GM18873 (cell line): ENCODE results near the gene GALNTL6.
"Not testable (repeated sequence)": the region's sequence is repeated elsewhere in the genome, so short reads cannot be mapped to it uniquely, and the experiment has no call there.

Experiments used
- ATAC-seq: cut with Tn5 transposase; IDR thresholded peaks from one replicate; pipeline ENCODE4 v1.9.1; 2021; ENCODE audit warnings: mild to moderate bottlenecking, moderate library complexity, moderate number of reproducible peaks; ENCODE audit not compliant: unreplicated experiment, low FRiP score

Gene GALNTL6

DNA sequence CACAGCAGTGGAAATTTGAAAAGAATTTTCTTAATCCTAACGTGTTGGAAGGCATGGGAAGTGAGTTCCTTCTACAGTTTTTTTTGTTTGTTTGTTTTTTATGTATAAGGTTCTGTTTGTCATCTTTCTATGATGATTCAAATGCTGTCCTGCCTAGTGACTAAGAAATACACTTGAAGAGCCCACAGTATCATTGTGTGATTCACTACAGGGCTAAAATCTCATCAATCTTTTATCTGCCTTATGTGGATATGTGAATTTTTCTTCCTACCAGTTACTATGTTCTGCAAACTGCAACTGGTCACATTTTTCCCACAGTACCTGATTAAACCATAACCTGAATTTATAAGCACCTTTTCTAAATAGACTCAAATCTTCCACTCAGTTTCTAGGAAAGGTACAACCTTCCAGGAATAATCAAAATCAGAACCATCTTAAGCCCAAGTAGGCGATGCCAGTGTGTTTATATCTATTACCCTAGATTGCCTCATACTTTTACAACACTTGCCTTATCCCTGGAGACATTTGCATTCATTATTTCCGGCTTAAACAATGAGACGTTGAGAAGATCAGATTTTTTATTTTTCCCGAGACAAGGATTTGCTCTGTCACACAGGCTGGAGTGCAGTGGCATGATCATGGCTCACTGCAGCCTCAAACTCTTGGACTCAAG lies 1140.8 kb downstream of the GALNTL6 start:
- ATAC-seq = no peak

DNA sequence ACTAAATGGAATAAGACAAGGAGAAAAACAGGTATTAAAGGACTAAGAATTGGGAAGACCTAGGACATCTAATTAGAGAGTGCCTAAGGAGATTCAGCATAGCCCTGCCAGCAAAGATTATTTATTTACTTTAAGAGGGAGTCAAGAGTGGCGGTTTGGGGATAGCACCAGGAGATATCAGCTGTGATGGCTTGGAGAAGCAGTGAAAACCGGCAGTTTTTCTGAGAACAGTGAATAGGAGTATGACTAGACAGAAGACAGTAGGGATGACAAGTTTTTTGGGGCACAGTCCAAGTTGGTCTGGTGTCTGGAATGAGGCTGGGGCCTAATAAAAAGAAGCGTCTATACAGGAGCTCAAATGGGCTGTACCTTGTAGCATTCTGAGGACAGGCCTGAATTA lies 1143.1 kb downstream of the GALNTL6 start:
- not testable (repeated sequence) for ATAC-seq

- no peak for ATAC-seq
Measured at GRCh38 chr4:172957216-172957615, 1144.0 kb downstream of the GALNTL6 start.

DNA sequence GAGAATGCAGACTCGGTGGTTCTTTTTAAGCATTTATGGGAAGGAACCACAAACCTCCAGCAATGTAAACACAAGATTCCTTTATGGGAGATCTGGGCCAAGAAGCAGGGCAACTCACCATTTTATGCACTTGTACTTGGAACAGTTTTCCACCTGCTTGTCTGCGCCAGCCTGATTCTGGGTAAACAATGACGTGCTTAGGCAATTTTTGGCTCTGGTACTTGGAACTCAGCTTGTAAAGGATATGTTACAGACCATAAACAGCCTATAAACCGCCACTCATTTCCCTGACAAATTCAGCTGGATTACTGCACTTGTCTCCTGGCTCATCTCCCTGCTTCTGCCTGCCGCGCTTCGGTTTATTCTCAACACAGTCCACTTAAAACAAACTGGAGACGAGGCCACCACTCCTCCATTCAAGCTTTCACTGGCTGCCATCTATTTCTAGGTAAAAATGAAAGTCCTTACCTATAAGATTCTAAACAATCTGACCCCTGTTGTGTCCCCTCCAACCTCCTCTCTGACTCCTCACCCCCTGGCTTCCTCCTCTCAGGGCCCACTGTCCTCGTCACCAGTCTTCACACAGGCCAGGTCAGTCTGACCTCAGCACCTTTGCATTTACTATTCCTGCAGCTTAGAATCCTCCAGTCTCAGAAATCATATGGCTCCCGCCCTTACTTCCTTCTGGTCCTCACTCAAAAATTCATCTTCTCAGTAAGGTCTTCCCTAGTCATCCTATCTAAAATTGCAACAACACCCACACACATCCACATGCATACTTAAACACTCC lies 1149.6 kb downstream of the GALNTL6 start:
- no peak for ATAC-seq

DNA sequence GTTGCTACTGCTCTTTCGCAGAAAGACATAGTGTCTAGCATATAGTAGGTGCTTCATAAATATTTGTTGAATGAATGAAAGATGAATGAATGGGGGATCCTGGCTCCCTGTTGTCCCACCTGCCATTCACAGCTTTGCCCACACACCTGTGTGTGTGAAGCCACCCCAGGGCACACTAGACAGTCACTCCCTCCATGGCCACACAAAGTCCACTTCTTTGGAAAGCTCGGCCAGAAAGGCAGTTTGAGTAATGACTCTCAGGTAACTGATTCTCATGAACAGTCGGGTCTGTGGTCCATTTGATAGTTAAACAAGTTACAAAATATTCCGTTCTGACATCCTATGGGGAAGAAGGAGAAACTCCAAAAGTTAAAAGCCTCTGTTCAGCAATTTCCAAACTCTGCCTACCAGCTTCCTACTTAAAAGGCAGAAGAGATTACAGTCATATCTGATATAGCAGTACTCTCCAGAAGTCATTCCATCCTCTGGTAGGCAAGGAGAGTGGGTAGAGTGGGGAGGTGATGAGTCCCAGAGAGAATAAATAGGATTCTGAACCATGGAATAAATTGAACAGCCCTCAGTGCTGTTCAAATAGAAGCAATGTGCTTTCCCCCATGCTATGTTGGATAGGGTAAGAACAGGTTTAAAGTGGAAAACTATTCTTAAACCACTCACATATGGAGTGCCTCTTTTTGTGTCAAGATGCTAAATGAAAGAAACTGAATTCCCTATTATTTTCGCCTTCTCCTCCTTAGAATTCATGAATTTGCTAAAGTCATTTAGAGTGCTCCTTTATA lies 1150.5 kb downstream of the GALNTL6 start:
- ATAC-seq = no peak

DNA sequence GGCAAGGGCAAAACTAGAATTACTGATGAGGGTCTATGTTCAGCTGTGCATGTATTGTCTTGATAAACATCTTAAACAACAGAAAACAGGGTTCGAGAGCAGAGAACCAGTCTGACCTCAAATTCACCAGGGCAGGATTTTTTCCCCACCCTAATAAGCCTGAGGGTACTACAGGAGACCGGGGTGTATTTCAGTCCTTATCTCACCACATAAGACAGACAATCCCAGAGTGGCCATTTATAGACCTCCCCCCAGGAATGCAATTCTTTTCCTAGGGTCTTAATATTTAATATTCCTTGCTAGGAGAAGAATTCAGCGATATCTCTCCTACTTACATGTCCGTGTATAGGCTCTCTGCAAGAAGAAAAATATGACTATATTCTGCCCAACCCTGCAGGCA lies 1157.0 kb downstream of the GALNTL6 start:
- ATAC-seq = not testable (repeated sequence)

GRCh38 chr4:172974586-172974985 lies 1161.4 kb downstream of the GALNTL6 start:
- no peak for ATAC-seq

GRCh38 chr4:172975651-172976229 lies 1162.5 kb downstream of the GALNTL6 start:
- no peak for ATAC-seq

GRCh38 chr4:172977491-172978041 lies 1164.4 kb downstream of the GALNTL6 start:
- ATAC-seq = not testable (repeated sequence)

DNA sequence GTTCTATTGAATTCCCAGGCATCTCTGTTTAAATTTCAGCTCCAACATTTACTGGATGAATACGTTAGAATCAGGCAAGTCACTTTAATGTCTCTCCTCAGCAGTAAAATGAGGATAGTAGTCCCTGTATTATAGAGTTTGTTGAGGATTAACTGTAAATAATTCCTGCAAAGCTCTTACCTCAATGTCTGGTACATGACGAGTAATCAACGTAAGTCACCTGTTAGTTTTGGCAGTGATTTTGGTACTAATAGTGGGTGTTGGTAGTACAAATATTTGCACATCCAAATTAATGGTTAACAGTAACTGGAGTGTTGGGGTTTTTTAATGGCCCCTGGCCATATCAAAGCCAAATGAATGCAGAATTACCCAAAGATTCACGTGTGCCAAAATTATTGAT lies 1165.6 kb downstream of the GALNTL6 start:
- ATAC-seq = no peak

DNA sequence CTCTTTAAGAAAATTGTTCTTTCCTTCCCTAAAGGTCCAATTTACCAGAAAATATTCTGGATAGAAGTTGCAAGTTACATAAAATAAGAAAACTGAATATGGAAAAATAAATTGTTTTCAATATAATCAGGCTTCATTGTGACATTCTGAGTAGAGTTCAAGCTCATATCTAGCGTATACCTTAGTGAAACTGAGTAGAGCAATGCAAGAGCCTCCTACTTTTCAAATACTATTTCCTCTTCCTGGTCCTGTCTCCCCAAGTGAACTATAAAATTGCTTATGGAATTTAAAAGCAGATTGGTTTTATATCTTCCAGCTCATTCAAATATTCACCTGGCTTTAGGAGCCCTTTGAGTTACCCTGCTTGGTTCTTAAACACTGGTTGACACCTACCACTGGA lies 1166.1 kb downstream of the GALNTL6 start:
- no peak for ATAC-seq

DNA sequence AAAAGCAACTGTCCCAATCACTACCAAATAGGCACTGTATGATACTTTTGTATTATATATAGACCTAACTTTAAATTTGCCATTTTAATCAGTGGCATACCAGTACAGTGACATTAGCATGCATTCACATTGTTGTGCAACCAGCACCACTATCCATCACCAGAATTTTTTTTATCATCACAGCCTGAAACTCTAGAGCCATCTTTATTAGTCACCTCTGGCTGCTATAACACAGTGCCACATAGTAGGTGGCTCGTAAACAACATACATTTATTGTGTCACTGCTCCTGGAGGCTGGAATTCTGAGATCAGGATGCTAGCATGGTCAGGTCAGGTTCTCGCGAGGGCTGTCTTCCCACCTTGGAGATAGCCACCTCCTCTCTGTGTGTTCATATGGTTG lies 1167.0 kb downstream of the GALNTL6 start:
- ATAC-seq = no peak

DNA sequence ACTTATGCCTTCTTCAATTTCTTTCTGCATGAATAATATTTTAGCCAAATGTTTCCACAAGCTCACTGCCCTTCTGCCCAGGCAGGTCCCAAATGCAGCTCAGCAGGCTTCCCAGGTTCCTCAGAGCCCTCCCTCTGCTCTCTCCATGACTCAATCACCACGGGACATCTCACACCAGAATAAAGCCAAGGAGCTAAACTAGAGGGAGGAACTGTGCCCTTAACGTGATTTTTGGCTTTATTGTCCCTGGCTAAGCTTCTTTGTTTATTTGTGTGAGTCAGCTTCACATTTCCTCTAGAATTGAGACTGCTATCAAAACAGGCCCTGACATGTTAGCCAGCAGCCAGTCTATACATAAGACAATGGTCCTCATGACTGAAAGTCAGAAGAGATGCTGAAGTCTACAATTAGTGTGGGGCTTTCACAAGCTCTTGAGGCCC lies 1169.0 kb downstream of the GALNTL6 start:
- ATAC-seq = no peak

DNA sequence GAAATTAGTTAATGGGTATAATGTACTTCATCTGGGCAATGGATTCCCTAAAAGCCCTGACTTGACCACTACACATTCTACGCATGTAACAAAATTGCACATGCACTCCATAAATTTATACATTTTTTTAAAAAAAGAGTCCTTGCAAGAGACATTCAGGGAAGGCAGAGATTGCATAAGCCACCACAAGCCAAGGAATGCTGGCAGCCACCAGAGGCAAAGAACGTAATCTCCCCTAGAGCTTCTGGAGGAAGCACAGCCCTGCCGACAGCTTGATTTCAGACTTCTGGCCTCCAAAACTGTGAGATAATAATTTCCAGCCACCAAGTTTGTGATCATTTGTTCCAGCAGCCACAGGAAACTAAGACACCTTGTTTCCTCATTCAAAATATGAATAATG lies 1169.8 kb downstream of the GALNTL6 start:
- ATAC-seq = no peak

DNA sequence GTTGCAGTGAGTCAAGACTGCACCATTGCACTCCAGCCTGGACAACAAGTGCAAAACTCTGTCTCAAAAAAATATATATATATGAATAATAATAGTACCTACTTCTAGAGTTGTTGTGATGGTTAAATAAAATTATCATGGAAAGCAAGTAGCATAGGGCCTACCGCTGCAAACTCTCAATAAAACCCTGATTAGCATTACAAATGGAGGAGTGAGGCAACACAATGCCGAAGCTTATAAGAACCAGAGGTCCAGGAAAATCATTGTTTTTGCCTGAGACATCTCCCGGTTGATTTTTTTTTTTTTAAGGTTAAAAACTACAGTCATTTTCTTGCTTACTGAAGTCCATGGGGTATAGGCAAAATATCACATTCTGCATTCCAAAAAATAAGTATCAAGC lies 1170.4 kb downstream of the GALNTL6 start:
- ATAC-seq = no peak

- ATAC-seq = no peak
Measured at GRCh38 chr4:172985552-172985951, 1172.3 kb downstream of the GALNTL6 start.

- no peak for ATAC-seq
Measured at GRCh38 chr4:172986114-172986513, 1172.9 kb downstream of the GALNTL6 start.

- ATAC-seq = no peak
Measured at GRCh38 chr4:172989984-172990820, 1177.0 kb downstream of the GALNTL6 start.

DNA sequence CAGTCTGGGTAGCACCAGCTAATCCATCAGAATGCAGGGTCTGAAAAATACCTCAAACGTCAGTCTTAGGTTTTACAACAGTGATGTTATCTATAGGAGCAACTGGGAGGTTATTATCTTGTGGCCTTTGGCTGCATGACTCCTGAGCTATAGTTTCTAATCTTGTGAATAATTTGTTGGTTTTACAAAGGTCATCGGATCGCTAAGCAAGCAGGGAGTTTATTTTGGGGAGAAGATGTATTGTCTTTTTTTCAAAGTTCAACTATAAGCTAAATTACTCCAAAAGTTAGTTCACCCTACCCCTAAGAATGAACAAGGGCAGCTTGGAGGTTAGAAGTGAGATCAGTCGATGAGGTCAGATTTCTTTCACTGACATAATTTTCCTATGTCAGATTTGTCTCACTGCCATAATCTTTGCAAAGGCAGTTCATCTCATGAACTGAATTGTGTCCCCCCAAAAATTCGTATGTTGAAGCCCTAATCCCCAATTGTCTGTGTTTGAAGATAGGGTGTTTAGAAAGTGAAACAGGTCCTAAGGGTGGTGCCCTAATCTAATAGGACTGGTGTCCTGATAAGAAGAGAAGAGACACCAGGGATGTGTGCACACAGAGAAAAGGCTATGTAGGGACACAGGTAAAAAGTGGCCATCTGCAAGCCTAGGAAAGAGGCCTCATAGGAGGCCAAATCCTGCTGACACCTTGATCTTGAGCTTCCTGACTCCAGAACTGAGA lies 1179.6 kb downstream of the GALNTL6 start:
- no peak for ATAC-seq
